G401 (cell line): Measurements from ENCODE around the gene C19orf85. TPM values are rescaled to one million over a fixed set of nuclear protein-coding genes. Genes with fewer than 3 reads are reported as not detected.

Experiments used
- DNase-seq: peaks from one replicate; pipeline ENCODE4 v3.0.0-alpha.2; 2015; ENCODE audit warnings: low spot score
- in situ Hi-C: cut with HindIII; loops from 2 replicates; pipeline ENCODE4 v1.10.0; 2016; ENCODE audit warnings: low sequenced_read_pairs, mixed read lengths
- total RNA-seq: library from RNA; depleted of rRNA; stranded (reverse); fragments of >200 nt; shearing (Covaris generic); gene quantifications from 2 replicates; pipeline ENCODE4 v1.2.3, GENCODE V29; 2014

C19orf85 gene
- total RNA-seq, 1 experiment from 2014 or later = not detected

DNA sequence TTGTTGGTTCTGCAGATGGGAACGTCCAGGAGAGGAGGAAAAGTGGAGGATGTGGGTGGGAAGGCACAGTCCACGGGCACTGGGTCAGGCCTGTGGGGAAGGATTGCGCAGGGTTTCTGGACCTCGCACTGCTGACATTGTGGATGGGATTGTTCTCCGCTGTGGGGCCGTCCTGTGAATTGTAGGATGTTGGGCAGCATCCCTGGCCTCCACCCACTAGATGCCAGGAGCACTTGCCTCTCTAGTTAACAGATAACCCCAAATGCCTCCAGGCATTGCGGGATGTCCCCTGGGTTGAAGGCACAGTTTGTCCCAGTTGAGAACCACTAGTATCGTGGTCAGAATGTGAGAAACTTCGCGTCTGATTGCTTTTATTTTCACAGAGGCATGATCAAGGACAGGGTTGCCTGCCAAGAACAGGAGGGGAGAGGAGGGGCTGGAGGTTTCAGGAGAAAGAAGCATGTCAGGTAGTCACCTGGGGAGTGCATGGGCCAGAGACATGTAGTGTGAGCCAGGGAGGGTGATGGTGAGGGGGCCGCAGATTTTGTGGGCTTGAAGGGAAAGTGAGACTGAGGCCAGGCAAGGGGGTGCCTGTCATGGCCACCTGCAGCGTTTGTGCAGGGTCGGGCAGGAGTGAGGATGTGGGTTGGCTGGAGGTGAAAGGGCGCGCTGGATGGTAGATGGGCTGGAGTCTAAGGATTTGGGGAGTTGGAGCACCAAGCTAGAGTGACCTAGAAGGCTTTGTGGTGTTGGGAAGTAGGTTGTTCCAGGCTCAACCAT is 15.1 kb upstream of the C19orf85 start:
- in situ Hi-C loops = no loop called here
- no peak for DNase-seq

DNA sequence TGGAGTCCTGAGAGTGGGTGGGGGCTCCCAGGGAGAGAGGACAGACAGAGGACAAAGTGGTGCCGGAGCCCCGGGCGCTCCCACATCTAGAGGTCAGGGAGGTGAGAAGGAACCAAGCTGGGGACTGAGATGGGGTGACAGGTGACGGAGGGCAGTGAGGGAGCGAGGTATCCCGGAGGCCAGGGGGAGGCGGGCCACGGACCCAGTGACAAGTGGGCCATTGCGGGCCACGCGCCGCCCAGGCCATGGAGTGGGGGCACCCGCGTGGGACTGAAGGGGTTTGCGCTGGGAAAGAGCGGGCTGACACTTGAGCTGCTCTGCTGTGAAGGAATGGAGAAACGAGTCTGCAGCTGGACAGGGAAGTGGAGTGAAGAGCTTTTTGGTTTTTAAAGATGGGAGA is 14.5 kb upstream of the C19orf85 start:
- in situ Hi-C loops = no loop called here

DNA sequence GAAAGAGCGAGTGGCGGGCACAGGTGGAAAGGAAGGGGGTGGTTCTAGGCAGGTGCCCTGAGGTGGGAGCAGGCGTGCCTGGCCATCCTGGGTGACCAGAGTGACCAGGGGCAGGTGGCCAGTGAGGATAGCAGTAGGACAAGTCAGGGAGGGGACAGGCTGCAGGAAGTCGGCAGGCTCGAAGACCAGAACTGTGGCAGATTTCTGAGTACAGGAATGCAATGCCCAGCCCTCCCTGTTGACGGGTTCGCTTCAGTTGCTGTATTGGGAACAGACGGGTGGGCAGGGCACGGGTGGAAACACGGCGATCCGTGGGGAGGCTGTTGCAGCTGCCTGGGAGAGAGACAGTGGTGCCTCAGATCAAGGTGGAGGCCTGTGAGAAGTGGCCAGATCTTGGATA is 13.8 kb upstream of the C19orf85 start:
- DNase-seq = no peak
- in situ Hi-C loops = no loop called here

More for the DNA sequence above, 14.5 kb upstream of the C19orf85 start:
- no peak for DNase-seq

DNA sequence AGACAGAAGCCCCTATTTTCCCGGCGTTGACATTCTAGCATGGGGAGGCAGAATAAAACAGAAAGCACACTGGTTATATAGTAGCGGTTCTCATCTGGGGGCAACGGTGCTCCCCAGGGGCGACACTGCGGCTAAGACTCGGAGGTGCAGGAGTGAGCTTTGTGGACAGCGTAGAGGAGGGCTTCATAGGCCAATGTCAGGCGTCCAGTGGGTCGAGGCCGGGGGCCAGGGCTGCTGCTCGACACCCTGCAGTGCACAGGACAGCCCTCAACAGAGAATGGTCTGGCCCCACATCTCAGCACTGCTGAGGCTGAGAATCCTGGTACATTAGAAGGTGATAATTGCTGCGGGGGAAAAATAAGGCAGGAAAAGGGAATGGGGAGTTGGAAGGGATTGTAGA is 13.4 kb upstream of the C19orf85 start:
- DNase-seq = no peak
- in situ Hi-C loops = no loop called here

- in situ Hi-C loops = no loop called here
- DNase-seq = peak; percentile 99
Observed at GRCh38 chr19:55476100-55476775, 11.7 kb upstream of the C19orf85 start, which contains the start of gene ZNF628. Gene ZNF628 (plus strand): TSS chr19:55476617. CDS start chr19:55479911, 3,294 bp downstream.

DNA sequence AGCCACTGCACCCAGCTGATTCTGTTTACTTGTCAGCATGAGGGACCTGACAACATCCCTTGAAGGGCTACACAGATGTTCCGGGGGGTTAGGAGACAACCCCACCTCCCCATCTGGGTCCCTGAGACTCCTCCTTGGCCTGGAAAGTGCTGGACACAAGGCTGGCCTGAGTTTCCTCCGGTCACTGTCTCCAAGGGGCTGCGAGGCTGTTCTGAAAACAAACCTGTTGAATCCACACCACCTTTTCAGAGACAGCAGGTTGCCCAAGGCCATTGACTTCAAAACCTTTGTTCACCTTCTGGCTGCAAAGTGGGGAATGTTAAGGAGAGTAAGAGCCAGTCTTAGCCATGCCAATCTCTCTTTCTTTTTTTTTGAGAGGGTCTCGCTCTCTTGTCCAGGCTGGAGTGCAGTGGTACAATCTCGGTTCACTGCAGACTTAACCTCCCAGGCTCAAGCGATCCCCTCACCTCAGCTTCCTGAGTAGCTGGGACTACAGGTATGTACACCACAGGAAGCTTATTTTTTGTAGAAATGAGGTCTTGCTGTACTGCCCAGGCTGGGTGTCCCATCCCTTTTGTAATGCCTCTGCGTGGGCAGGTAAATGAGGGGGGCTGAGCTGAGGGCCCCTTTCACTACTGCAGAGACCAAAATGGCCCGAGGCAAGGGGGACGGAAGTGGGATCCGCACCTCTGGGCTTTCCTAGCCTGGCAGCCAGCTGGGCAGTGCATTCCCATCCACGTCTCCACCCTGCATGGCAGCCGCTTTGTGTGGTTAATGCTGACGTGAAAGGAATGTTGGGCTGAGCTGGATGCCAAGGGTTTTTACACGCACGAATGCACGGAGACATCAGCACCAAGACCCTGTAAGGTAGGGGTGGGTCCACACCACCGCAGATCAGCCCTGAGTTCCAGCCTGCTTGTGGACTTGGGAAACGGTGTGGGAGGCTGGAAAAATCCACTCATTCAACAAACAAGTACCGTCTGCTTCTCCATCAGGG is 10.0 kb upstream of the C19orf85 start:
- in situ Hi-C loops = no loop called here

GRCh38 chr19:55473225-55474012 is 8.9 kb upstream of the C19orf85 start:
- no peak for DNase-seq
- in situ Hi-C loops = no loop called here

More for the DNA sequence above, 10.0 kb upstream of the C19orf85 start:
- no peak for DNase-seq

GRCh38 chr19:55472463-55472862 is 7.9 kb upstream of the C19orf85 start:
- no peak for DNase-seq

DNA sequence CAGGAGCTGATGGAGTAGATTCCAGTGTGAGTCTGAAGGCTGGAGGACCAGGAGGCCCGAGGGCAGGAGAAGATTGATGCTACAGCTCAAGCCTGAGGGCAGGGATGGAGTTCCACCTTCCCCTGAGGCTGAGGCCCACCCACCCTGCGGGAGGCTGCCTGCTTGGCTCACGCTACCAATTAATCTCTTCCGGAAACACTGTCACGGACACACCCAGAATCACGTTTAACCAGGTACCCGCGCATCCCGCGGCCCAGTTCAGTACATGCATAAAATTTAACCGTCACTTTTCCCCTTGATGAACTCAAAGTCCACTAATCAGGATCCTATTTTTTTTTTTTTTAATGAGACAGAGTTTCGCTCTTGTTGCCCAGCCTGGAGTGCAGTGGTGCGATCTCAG is 6.7 kb upstream of the C19orf85 start:
- in situ Hi-C loops = no loop called here
- no peak for DNase-seq

More at GRCh38 chr19:55472463-55472862, 7.9 kb upstream of the C19orf85 start:
- in situ Hi-C loops = no loop called here

- no peak for DNase-seq
- in situ Hi-C loops = no loop called here
Observed at GRCh38 chr19:55468054-55468393, 3.5 kb upstream of the C19orf85 start.

DNA sequence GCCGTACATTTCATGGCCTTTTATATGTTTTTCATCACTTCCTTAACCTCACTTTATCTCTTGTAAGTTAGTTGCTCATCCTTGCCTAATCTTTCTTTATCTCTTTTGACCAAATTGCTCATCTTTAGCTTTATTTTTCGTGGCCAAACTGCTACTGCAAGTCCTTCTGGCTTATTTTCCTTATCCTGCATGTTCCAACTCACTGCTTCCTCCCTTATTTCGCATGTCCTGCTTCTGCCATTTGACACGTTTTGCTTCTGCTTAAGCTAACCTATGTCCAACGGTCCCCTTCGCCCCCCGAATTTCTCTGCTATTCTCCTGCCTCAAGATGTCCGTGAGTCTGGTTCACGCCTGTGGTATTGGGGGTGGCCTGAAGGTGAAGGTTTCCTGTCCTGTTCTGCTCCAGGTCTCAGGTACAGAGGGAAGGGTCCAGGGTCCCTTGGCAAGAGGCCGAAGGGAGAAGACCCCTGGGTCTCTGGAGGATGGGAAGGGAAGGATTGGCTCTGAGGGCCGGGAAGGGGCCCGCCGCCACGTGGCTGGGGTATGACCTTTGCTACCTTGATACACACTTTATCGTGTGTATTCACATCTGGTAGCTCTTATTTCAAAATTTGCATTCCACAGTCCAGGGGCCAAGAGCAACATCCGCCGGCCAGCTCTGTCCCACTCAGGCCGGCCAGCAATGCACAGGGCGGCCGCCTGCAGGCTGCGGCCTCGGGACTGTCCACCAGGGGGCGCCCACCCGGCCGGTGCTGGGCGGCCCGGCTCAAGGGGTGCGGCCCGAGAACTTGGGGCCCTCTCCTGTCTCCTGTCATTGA is 2.9 kb upstream of the C19orf85 start:
- in situ Hi-C loops = no loop called here

DNA sequence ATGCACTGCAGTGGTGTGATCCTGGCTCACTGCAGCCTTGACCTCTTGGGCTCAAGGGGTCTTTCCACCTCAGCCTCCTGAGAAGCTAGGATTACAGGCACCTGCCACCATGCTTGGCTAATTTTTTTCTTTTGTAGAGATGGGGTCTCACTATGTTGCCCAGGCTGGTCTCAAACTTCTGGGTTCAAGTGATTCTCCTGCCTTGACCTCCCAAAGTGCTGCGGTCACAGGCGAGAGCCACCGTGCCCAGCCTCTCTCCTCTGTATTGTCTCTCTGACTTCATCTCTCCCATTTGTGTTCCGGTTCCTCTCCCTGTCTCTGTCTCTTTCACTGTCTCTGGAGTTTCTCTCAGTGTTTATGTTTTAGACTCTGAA is 1.7 kb upstream of the C19orf85 start:
- DNase-seq = no peak
- in situ Hi-C loops = no loop called here

More for the DNA sequence above, 2.9 kb upstream of the C19orf85 start:
- peak; percentile 38 for DNase-seq

DNA sequence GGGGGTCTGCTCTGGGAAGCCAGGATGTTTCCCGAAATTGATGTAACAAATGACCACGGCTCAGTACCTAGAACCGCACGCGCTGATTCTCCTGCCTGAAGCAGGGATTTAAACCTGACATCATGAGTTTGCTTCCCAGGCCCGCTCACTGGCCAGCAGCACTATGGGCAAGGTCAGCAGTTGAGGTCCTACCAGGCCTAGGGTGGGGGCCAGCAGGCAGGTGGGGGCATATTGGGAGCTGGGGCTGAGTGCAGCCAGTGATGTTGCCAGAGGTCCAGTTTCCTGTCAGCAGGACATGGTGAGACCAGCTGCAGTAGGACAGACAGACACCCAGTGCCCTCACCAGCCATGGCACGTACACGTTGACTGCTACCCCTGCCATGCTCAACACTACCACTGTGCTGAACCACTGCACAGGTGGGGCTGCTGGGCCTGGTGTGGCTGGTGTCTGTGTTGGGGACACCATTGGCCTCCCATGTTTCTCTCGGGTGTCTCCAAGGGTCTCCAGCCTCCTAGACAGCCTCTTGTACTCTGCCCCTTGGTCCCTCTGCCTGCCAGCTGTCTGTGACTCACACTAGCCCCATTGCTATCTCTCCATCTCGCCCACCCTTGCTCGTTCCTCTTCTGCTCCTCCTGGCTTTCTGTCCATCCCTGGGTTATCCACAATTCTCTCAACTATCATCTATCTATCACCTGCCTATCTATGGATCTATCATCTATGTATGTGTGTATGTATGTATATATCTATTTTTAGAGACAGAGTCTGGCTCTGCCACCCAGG is 1.1 kb upstream of the C19orf85 start:
- DNase-seq = no peak
- in situ Hi-C loops = no loop called here

- no peak for DNase-seq
- in situ Hi-C loops = no loop called here
Observed at GRCh38 chr19:55464039-55464661, 401 bp downstream of the C19orf85 start.

- DNase-seq = no peak
- in situ Hi-C loops = no loop called here
Observed at GRCh38 chr19:55463583-55464031, 944 bp downstream of the C19orf85 start.

- in situ Hi-C loops = no loop called here
Observed at GRCh38 chr19:55462722-55463121, 1.8 kb downstream of the C19orf85 start.

More at GRCh38 chr19:55462722-55463121, 1.8 kb downstream of the C19orf85 start:
- no peak for DNase-seq
